ENCODE results near the gene CLDN22.

The CLDN22 gene

DNA sequence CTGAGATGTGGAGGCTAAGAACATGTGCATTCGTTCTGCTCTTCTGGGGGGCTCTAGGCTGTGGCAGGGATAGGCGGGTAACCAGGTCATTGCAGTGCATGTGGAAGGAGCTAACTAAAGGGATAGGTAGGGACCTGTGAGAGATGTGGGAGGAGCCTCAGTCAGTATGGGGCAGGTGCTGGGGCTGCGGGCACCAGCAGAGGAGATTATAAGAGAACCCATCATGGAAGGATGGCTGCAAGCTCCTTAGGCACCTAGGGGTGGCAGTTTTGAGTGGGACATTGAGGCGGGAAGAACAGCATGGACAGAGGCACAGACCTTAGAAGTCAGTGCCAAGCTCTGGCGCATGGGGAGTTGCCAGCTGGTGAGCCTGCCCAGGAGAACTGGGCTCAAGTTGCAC is 7.2 kb downstream of the CLDN22 start:
- TF ChIP-seq, protein P1, sequence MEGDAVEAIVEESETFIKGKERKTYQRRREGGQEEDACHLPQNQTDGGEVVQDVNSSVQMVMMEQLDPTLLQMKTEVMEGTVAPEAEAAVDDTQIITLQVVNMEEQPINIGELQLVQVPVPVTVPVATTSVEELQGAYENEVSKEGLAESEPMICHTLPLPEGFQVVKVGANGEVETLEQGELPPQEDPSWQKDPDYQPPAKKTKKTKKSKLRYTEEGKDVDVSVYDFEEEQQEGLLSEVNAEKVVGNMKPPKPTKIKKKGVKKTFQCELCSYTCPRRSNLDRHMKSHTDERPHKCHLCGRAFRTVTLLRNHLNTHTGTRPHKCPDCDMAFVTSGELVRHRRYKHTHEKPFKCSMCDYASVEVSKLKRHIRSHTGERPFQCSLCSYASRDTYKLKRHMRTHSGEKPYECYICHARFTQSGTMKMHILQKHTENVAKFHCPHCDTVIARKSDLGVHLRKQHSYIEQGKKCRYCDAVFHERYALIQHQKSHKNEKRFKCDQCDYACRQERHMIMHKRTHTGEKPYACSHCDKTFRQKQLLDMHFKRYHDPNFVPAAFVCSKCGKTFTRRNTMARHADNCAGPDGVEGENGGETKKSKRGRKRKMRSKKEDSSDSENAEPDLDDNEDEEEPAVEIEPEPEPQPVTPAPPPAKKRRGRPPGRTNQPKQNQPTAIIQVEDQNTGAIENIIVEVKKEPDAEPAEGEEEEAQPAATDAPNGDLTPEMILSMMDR (IDR thresholded peaks at IDR 0.05; ENCODE audit: low read length, missing control alignments), result no peak
- H3K4me3 ChIP-seq (replicated peaks; ENCODE audit: low read depth, low read length), result no peak overlapping the region
- DNase-seq (ENCODE audit: low read depth), result no peak

DNA sequence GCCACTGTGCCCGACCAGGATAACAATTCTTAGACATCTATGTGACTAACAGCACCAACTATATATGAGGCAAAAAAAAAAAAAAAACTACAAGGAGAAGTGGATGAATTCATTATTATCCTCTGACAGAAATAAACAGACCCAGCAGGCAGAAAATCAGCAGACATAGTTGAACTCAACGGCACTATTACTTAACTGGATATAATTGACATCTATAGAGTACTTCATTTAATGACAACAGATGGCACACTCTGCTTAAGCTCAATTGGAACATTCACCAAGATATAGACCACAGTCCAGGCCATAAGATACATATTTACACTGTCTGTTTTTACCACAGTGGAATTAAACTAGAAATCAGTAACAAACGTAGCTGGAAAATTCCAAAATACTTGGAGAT is 13.3 kb downstream of the CLDN22 start:
- TF ChIP-seq, protein P1 (IDR thresholded peaks at IDR 0.05; ENCODE audit: low read length, missing control alignments), result no peak
- no peak overlapping the region for H3K4me3 ChIP-seq (replicated peaks; ENCODE audit: low read depth, low read length)
- no peak for DNase-seq (ENCODE audit: low read depth)

DNA sequence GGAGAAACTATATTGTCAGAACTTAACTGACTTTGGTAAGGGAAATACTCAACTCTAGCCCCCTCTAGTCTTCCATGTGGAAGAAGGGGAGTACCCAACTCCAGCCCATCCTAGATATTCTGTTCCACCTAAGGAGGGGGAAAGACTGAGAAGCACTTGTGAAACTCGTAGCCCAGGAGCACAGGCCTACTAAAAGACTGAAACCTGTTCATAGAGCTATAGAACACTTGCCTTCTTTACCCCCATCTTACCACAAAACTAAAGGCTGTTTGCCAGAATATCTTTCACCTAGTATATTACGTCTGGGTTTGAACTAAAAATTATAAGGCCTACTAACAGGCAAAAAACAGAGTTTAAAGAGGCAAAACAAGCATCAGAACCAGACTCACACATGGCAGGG is 15.5 kb downstream of the CLDN22 start:
- TF ChIP-seq, protein P1 (IDR thresholded peaks at IDR 0.05; ENCODE audit: low read length, missing control alignments), result no peak
- H3K4me3 ChIP-seq (replicated peaks; ENCODE audit: low read depth, low read length), result no peak overlapping the region
- DNase-seq (ENCODE audit: low read depth), result no peak

DNA sequence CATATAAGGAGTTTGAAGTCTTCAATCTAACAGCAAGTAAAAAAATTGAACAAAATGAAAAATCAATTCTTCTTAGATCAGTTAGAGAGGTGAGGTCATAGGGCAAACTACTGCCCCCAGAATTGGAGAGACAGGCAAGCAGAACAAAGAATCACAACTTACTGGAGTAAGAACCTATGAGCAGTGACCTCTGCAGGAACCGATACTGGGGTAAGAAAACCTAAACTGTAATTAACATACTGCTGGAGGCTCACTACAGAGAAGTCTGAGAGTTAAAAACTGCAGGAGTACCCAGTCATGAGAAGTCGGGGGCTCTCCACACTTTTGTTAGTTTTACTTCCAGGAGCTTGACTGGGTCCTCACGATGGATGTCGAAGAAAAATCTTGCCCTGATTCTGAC is 16.0 kb downstream of the CLDN22 start:
- DNase-seq (ENCODE audit: low read depth), result no peak
- no peak overlapping the region for H3K4me3 ChIP-seq (replicated peaks; ENCODE audit: low read depth, low read length)
- TF ChIP-seq, protein P1 (IDR thresholded peaks at IDR 0.05; ENCODE audit: low read length, missing control alignments), result no peak

DNA sequence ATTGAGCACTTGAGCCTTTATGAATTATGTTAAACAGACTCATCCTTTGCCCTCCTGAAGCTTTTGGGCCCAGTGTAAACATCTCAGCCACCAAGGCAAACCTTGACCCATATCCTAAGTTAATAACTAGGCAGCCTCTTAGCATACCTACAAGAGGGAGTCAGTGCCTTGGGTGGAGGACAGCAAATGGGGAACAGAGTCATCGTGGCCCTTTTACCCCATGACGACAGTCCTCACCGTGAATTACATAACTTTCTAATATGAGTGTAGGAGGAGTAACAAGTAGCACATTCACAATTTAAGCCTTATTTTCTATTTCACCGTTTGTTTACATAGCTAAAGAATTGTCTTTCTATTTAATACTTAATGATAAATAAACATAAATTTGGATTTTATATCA is 16.8 kb downstream of the CLDN22 start:
- no peak for DNase-seq (ENCODE audit: low read depth)
- TF ChIP-seq, protein P1 (IDR thresholded peaks at IDR 0.05; ENCODE audit: low read length, missing control alignments), result no peak
- no peak overlapping the region for H3K4me3 ChIP-seq (replicated peaks; ENCODE audit: low read depth, low read length)

DNA sequence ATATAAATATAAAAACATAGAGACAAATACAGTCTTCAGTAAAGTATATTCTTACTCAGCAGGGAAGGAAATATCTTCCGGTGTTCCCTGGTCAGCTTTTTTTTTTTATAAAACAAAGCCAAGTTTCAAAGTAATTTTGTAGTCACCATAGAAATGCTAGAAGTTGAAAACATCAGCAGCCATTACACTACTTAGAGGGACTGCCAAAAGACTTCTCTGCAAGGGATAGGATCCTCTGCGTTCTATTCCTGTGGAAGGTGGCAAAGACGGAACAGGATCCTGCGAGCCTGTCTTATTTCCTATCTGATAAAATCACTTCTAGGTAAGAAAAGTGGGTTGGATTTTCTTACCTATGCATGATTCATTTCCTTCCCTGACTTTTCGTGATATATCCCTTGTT is 19.4 kb downstream of the CLDN22 start:
- no peak overlapping the region for H3K4me3 ChIP-seq (replicated peaks; ENCODE audit: low read depth, low read length)
- no peak for DNase-seq (ENCODE audit: low read depth)
- TF ChIP-seq, protein P1 (IDR thresholded peaks at IDR 0.05; ENCODE audit: low read length, missing control alignments), result no peak

DNA sequence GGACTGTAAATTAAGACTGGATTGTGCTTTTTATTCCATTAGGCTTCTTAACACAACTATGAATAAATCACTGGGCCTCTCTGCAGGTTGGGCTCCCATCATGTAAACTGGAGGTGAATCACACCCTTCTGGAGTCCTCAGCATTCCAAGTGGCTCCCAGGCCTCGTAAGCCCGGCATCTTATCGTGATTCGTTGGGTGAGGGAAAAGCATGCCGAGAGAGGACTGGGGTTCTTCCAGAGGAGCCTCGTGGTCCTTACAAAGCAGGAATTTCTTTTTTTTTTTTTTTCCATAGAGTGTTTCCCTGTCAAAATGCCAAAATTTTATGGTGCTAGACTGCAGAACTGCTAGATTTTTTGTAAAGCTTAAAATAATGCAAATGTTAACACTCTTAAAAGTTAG is 20.0 kb downstream of the CLDN22 start:
- TF ChIP-seq, protein P1 (IDR thresholded peaks at IDR 0.05; ENCODE audit: low read length, missing control alignments), result no peak
- no peak overlapping the region for H3K4me3 ChIP-seq (replicated peaks; ENCODE audit: low read depth, low read length)
- DNase-seq (ENCODE audit: low read depth), result peak; percentile 31
